ENCODE results near the gene CITED4.
A peak's percentile ranks its signal among the peaks of the same experiment; 100 is the strongest.

The CITED4 gene

GRCh38 chr1:40853113-40853884 is 8.9 kb downstream of the CITED4 start:
- DNase-seq: no peak

GRCh38 chr1:40851643-40852042 is 10.5 kb downstream of the CITED4 start:
- DNase-seq: no peak

GRCh38 chr1:40849801-40850592 is 12.2 kb downstream of the CITED4 start:
- DNase-seq: peak; percentile 56 to 61

GRCh38 chr1:40848530-40849189 is 13.5 kb downstream of the CITED4 start:
- peak; percentile 46 to 70 for DNase-seq

- DNase-seq: no peak
Observed at GRCh38 chr1:40847023-40847745, 15.0 kb downstream of the CITED4 start.

GRCh38 chr1:40845895-40846294 is 16.3 kb downstream of the CITED4 start:
- no peak for DNase-seq

GRCh38 chr1:40844887-40845878 is 17.0 kb downstream of the CITED4 start:
- DNase-seq: no peak

GRCh38 chr1:40844079-40844478 is 18.1 kb downstream of the CITED4 start:
- DNase-seq: no peak

GRCh38 chr1:40842691-40843090 is 19.5 kb downstream of the CITED4 start:
- DNase-seq: no peak

- no peak for DNase-seq
Observed at GRCh38 chr1:40842207-40842606, 20.0 kb downstream of the CITED4 start.

GRCh38 chr1:40841602-40842001 is 20.6 kb downstream of the CITED4 start:
- DNase-seq: no peak

- no peak for DNase-seq
Observed at GRCh38 chr1:40840526-40841323, 21.4 kb downstream of the CITED4 start.

GRCh38 chr1:40839943-40840335 is 22.2 kb downstream of the CITED4 start:
- DNase-seq: no peak

- no peak for DNase-seq
Observed at GRCh38 chr1:40838980-40839942, 22.9 kb downstream of the CITED4 start.

GRCh38 chr1:40838045-40838979 is 23.9 kb downstream of the CITED4 start:
- no peak for DNase-seq

- DNase-seq: no peak
Observed at GRCh38 chr1:40837601-40838000, 24.6 kb downstream of the CITED4 start.

- DNase-seq: no peak
Observed at GRCh38 chr1:40836283-40836682, 25.9 kb downstream of the CITED4 start.

GRCh38 chr1:40834968-40835545 is 27.1 kb downstream of the CITED4 start:
- no peak for DNase-seq
